Measurements from ENCODE around the gene TACR1.

- TF ChIP-seq CTCF (IDR thresholded peaks at IDR 0.05; ENCODE audit: poor library complexity, severe bottlenecking) = no peak
- TF ChIP-seq EP300 (conservative IDR thresholded peaks at IDR 0.05; ENCODE audit: poor library complexity, severe bottlenecking) = no peak
- TF ChIP-seq MXI1 (conservative IDR thresholded peaks at IDR 0.05; ENCODE audit: poor library complexity, severe bottlenecking) = no peak
- TF ChIP-seq EZH2 (IDR thresholded peaks at IDR 0.05; ENCODE audit: borderline replicate concordance, insufficient read depth, low read length, poor library complexity, severe bottlenecking) = no peak
- TF ChIP-seq POLR2AphosphoS5 (IDR thresholded peaks at IDR 0.05) = no peak
- no peak for TF ChIP-seq TAF1 (IDR thresholded peaks at IDR 0.05; ENCODE audit: low read depth)
- TF ChIP-seq SMC3 (conservative IDR thresholded peaks at IDR 0.05; ENCODE audit: poor library complexity) = no peak
- TF ChIP-seq, protein P1, sequence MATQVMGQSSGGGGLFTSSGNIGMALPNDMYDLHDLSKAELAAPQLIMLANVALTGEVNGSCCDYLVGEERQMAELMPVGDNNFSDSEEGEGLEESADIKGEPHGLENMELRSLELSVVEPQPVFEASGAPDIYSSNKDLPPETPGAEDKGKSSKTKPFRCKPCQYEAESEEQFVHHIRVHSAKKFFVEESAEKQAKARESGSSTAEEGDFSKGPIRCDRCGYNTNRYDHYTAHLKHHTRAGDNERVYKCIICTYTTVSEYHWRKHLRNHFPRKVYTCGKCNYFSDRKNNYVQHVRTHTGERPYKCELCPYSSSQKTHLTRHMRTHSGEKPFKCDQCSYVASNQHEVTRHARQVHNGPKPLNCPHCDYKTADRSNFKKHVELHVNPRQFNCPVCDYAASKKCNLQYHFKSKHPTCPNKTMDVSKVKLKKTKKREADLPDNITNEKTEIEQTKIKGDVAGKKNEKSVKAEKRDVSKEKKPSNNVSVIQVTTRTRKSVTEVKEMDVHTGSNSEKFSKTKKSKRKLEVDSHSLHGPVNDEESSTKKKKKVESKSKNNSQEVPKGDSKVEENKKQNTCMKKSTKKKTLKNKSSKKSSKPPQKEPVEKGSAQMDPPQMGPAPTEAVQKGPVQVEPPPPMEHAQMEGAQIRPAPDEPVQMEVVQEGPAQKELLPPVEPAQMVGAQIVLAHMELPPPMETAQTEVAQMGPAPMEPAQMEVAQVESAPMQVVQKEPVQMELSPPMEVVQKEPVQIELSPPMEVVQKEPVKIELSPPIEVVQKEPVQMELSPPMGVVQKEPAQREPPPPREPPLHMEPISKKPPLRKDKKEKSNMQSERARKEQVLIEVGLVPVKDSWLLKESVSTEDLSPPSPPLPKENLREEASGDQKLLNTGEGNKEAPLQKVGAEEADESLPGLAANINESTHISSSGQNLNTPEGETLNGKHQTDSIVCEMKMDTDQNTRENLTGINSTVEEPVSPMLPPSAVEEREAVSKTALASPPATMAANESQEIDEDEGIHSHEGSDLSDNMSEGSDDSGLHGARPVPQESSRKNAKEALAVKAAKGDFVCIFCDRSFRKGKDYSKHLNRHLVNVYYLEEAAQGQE (IDR thresholded peaks at IDR 0.05; ENCODE audit: borderline replicate concordance) = no peak
These were observed 143.3 kb downstream of the TACR1 start for GRCh38 chr2:75055820-75056675.
